Measurements from ENCODE around the gene HSPA4L.

Gene HSPA4L

DNA sequence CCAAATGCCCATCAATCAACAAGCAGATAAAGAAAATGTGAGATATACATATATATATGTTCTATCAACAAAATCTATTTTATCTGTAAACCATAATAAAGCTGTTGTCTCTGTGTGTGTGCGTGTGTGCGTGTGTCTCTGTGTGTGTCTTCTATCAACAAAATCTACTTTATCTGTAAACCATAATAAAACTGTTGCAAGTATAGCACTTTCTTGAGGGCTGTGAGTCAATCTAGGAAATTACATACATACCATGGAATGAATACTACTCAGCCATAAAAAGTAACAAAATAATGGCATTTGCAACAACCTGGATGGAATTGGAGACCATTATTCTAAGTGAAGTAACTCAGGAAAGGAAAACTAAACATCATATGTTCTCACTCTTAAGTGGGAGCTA, 86.1 kb downstream of the HSPA4L start:
- Histone ChIP-seq H3K9me2 (ENCODE audit: low read depth, low read length) (no peaks in the 10 kb centered on the region), H3K27me3 (ENCODE audit: insufficient read depth, low read length) (no peaks in the 10 kb centered on the region)

DNA sequence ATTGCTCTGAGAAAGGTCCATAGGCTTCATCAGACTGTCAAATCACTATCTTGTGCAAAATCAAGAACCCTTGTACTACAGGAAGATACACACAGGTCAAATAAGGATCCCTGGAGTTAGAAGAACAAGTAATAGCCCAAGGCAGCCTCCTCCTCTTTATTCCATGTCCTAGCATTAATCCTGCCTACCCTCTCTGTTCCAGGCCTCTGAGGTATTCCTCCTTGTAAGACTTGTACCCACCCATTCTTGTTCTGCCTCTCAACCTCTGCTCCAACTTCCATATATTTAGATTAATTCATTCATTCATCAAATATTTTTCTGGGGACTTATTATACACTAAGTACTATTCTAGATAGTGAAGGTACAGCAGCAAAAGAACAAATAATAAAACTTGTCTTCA, 88.2 kb downstream of the HSPA4L start:
- Histone ChIP-seq H3K27me3 (ENCODE audit: insufficient read depth, low read length) (no peaks in the 10 kb centered on the region), H3K4me2 (ENCODE audit: low read length) (no peak overlapping the region), H3K27ac (ENCODE audit: low read depth, low read length, poor library complexity, severe bottlenecking) (no peak overlapping the region), H3K4me3 (ENCODE audit: low read depth, low read length, poor library complexity, severe bottlenecking) (no peak overlapping the region), H4K20me1 (ENCODE audit: insufficient read depth, low read length) (no peaks in the 10 kb centered on the region), H3K9me3 (ENCODE audit: low read length) (peaks cover 3% of the 10 kb centered on the region; the same call in 1 of the 2 replicates), H3K79me2 (ENCODE audit: insufficient read depth, low read length) (no peaks in the 10 kb centered on the region), H3K36me3 (ENCODE audit: insufficient read depth, low read length) (peaks cover 8% of the 10 kb centered on the region; the same call in 1 of the 2 replicates), H2AFZ (ENCODE audit: low read length) (no peak overlapping the region), H3K9ac (ENCODE audit: low read length) (no peak overlapping the region), H3K4me1 (ENCODE audit: insufficient read depth, low read length, severe bottlenecking) (no peaks in the 10 kb centered on the region), H3K9me2 (ENCODE audit: low read depth, low read length) (no peaks in the 10 kb centered on the region), H3F3A (ENCODE audit: insufficient read depth, low read length) (no peaks in the 10 kb centered on the region)
- no peak for TF ChIP-seq EZH2 (IDR thresholded peaks at IDR 0.05; ENCODE audit: borderline replicate concordance, low read length)
- TF ChIP-seq, protein P1, sequence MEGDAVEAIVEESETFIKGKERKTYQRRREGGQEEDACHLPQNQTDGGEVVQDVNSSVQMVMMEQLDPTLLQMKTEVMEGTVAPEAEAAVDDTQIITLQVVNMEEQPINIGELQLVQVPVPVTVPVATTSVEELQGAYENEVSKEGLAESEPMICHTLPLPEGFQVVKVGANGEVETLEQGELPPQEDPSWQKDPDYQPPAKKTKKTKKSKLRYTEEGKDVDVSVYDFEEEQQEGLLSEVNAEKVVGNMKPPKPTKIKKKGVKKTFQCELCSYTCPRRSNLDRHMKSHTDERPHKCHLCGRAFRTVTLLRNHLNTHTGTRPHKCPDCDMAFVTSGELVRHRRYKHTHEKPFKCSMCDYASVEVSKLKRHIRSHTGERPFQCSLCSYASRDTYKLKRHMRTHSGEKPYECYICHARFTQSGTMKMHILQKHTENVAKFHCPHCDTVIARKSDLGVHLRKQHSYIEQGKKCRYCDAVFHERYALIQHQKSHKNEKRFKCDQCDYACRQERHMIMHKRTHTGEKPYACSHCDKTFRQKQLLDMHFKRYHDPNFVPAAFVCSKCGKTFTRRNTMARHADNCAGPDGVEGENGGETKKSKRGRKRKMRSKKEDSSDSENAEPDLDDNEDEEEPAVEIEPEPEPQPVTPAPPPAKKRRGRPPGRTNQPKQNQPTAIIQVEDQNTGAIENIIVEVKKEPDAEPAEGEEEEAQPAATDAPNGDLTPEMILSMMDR (IDR thresholded peaks at IDR 0.05; ENCODE audit: low read length): no peak

More for the DNA sequence above, 86.1 kb downstream of the HSPA4L start:
- TF ChIP-seq, protein P1 (IDR thresholded peaks at IDR 0.05; ENCODE audit: low read length): no peak
- TF ChIP-seq EZH2 (IDR thresholded peaks at IDR 0.05; ENCODE audit: borderline replicate concordance, low read length): no peak
- Histone ChIP-seq H3K4me2 (ENCODE audit: low read length) (no peak overlapping the region), H3K4me1 (ENCODE audit: insufficient read depth, low read length, severe bottlenecking) (no peaks in the 10 kb centered on the region), H3K4me3 (ENCODE audit: low read depth, low read length, poor library complexity, severe bottlenecking) (no peak overlapping the region), H3K9me3 (ENCODE audit: low read length) (no peaks in the 10 kb centered on the region), H2AFZ (ENCODE audit: low read length) (no peak overlapping the region), H3K27ac (ENCODE audit: low read depth, low read length, poor library complexity, severe bottlenecking) (no peak overlapping the region), H3K79me2 (ENCODE audit: insufficient read depth, low read length) (no peaks in the 10 kb centered on the region), H3K36me3 (ENCODE audit: insufficient read depth, low read length) (no peaks in the 10 kb centered on the region), H3K9ac (ENCODE audit: low read length) (no peak overlapping the region), H3F3A (ENCODE audit: insufficient read depth, low read length) (no peaks in the 10 kb centered on the region), H4K20me1 (ENCODE audit: insufficient read depth, low read length) (no peaks in the 10 kb centered on the region)

DNA sequence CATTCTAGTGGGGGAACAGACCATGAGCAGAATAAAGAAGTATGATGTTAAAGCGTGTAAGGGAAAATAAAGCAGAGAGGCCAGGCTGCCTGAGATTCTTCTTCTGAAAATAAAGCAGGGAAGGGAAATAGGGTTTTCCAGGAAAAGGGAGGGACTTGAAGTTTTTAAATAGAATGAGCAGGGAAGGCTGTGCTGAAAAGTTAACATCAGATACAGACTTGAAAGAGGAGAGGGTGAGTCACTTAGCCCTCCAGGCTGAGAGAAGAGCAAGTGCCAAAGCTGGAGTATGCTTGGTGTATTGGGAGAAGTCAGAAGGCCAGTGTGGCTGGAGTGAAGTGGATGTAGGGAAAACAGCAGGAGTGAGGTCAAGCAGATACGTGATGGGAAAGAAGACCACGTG, 88.6 kb downstream of the HSPA4L start:
- Histone ChIP-seq H3K27ac (ENCODE audit: low read depth, low read length, poor library complexity, severe bottlenecking) (no peak overlapping the region), H4K20me1 (ENCODE audit: insufficient read depth, low read length) (no peaks in the 10 kb centered on the region), H3K9me3 (ENCODE audit: low read length) (peaks cover 3% of the 10 kb centered on the region; the same call in 1 of the 2 replicates), H3K9ac (ENCODE audit: low read length) (no peak overlapping the region), H3K36me3 (ENCODE audit: insufficient read depth, low read length) (peaks cover 10% of the 10 kb centered on the region; the same call in 1 of the 2 replicates), H3F3A (ENCODE audit: insufficient read depth, low read length) (no peaks in the 10 kb centered on the region), H3K4me3 (ENCODE audit: low read depth, low read length, poor library complexity, severe bottlenecking) (no peak overlapping the region), H3K4me2 (ENCODE audit: low read length) (no peak overlapping the region), H3K27me3 (ENCODE audit: insufficient read depth, low read length) (no peaks in the 10 kb centered on the region), H3K9me2 (ENCODE audit: low read depth, low read length) (no peaks in the 10 kb centered on the region), H2AFZ (ENCODE audit: low read length) (no peak overlapping the region), H3K4me1 (ENCODE audit: insufficient read depth, low read length, severe bottlenecking) (no peaks in the 10 kb centered on the region), H3K79me2 (ENCODE audit: insufficient read depth, low read length) (no peaks in the 10 kb centered on the region)
- TF ChIP-seq, protein P1 (IDR thresholded peaks at IDR 0.05; ENCODE audit: low read length): no peak
- TF ChIP-seq EZH2 (IDR thresholded peaks at IDR 0.05; ENCODE audit: borderline replicate concordance, low read length): no peak
